Measurements from ENCODE around the gene DOC2A. TPM values are rescaled to one million over a fixed set of nuclear protein-coding genes. Genes with fewer than 3 reads are reported as not detected.

Gene DOC2A
- polyA plus RNA-seq, 1 donor from 2014 or later = 7.3 TPM

GRCh38 chr16:29972500-29972899 lies 38.3 kb downstream of the DOC2A start:
- peaks cover 5% of the 10 kb centered on the region for H4K20me1 ChIP-seq (ENCODE audit: insufficient read depth)
- H3K27me3 ChIP-seq (ENCODE audit: insufficient read depth, low read depth, low read length) = no peaks in the 10 kb centered on the region
- no peaks in the 10 kb centered on the region for H3K9me3 ChIP-seq (ENCODE audit: low read length)
- H3K4me3 ChIP-seq (ENCODE audit: low read length) = no peak overlapping the region
- H2AFZ ChIP-seq (ENCODE audit: low read depth, low read length) = no peak overlapping the region
- H3K9ac ChIP-seq (ENCODE audit: low read length) = no peak overlapping the region
- TF ChIP-seq TAF1 (IDR thresholded peaks at IDR 0.05; ENCODE audit: low read depth) (no peak), MXI1 (conservative IDR thresholded peaks at IDR 0.05; ENCODE audit: poor library complexity, severe bottlenecking) (no peak), POLR2AphosphoS5 (IDR thresholded peaks at IDR 0.05) (no peak), RAD21 (conservative IDR thresholded peaks at IDR 0.05) (no peak), SMC3 (conservative IDR thresholded peaks at IDR 0.05; ENCODE audit: poor library complexity) (no peak), REST (IDR thresholded peaks at IDR 0.05; ENCODE audit: borderline replicate concordance) (no peak), EZH2 (IDR thresholded peaks at IDR 0.05; ENCODE audit: borderline replicate concordance, insufficient read depth, low read length, poor library complexity, severe bottlenecking) (no peak), EP300 (conservative IDR thresholded peaks at IDR 0.05; ENCODE audit: poor library complexity, severe bottlenecking) (no peak), CTCF (IDR thresholded peaks at IDR 0.05; ENCODE audit: poor library complexity, severe bottlenecking) (no peak)
- no peak overlapping the region for H3K4me2 ChIP-seq (ENCODE audit: low read length)
- peaks cover 36% of the 10 kb centered on the region for H3K79me2 ChIP-seq (replicated peaks; ENCODE audit: insufficient read depth, low read length)
- no peaks in the 10 kb centered on the region for H3K36me3 ChIP-seq (ENCODE audit: insufficient read depth, low read length)
- H3K9me2 ChIP-seq (ENCODE audit: insufficient read depth, low read length) = no peaks in the 10 kb centered on the region
- no peaks in the 10 kb centered on the region for H3F3A ChIP-seq (ENCODE audit: insufficient read depth, low read length, poor library complexity, severe bottlenecking)
- no peak overlapping the region for H3K27ac ChIP-seq (ENCODE audit: low read length)

- no peaks in the 10 kb centered on the region for H3K9me3 ChIP-seq (ENCODE audit: low read length)
- no peak overlapping the region for H3K4me3 ChIP-seq (ENCODE audit: low read length)
- peaks cover 24% of the 10 kb centered on the region for H3K79me2 ChIP-seq (replicated peaks; ENCODE audit: insufficient read depth, low read length)
- no peaks in the 10 kb centered on the region for H3K9me2 ChIP-seq (ENCODE audit: insufficient read depth, low read length)
- H3K4me2 ChIP-seq (ENCODE audit: low read length) = no peak overlapping the region
- H3K27ac ChIP-seq (ENCODE audit: low read length) = no peak overlapping the region
- H3K27me3 ChIP-seq (ENCODE audit: insufficient read depth, low read depth, low read length) = no peaks in the 10 kb centered on the region
- no peak overlapping the region for H3K9ac ChIP-seq (ENCODE audit: low read length)
- H3K36me3 ChIP-seq (ENCODE audit: insufficient read depth, low read length) = no peaks in the 10 kb centered on the region
- no peaks in the 10 kb centered on the region for H4K20me1 ChIP-seq (ENCODE audit: insufficient read depth)
- H3F3A ChIP-seq (ENCODE audit: insufficient read depth, low read length, poor library complexity, severe bottlenecking) = no peaks in the 10 kb centered on the region
- TF ChIP-seq REST (IDR thresholded peaks at IDR 0.05; ENCODE audit: borderline replicate concordance) (no peak), SMC3 (conservative IDR thresholded peaks at IDR 0.05; ENCODE audit: poor library complexity) (no peak), MXI1 (conservative IDR thresholded peaks at IDR 0.05; ENCODE audit: poor library complexity, severe bottlenecking) (no peak), EZH2 (IDR thresholded peaks at IDR 0.05; ENCODE audit: borderline replicate concordance, insufficient read depth, low read length, poor library complexity, severe bottlenecking) (no peak), EP300 (conservative IDR thresholded peaks at IDR 0.05; ENCODE audit: poor library complexity, severe bottlenecking) (no peak), POLR2AphosphoS5 (IDR thresholded peaks at IDR 0.05) (no peak), CTCF (IDR thresholded peaks at IDR 0.05; ENCODE audit: poor library complexity, severe bottlenecking) (no peak), RAD21 (conservative IDR thresholded peaks at IDR 0.05) (no peak), TAF1 (IDR thresholded peaks at IDR 0.05; ENCODE audit: low read depth) (no peak)
- no peak overlapping the region for H2AFZ ChIP-seq (ENCODE audit: low read depth, low read length)
Observed at GRCh38 chr16:29971304-29971703, 39.5 kb downstream of the DOC2A start.

Data from neural cell (in vitro differentiated cells).